ENCODE measurements around the gene AURKAIP1.

The AURKAIP1 gene

DNA sequence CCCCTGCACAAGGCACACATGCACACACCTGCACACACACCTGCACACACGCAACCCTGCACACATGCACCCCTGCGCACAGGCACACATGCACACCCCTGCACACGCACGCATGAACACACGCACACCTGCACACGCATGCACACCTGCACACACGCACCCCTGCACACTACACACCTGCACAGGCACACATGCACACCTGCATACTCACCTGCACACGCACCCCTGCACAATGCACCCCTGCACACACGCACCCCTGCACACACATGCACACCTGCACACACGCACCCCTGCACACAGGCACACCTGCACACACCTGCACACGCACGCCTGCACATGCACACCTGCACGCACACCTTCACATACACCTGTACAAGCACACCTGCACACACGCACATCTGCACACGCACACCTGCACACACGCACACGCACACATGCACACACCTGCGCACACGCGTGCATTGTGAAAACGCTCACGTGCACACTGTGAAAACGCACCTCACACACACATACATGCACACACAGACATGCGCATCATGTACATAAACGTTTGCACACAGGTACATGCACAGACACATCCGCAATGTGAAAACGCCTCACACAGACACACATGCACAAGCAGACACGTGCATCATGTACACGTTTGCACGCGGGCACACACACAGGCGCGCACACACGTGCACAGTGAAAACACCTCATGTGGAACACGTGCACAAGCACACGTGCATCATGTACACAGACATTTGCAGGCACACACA lies 34.0 kb downstream of the AURKAIP1 start:
- Mint-ChIP-seq H3K9me3 (no peaks in the 10 kb centered on the region), H3K4me3 (no peak overlapping the region), H3K36me3 (ENCODE audit: insufficient read depth) (peaks cover 19% of the 10 kb centered on the region), H3K27ac (no peak overlapping the region), H3K4me1 (ENCODE audit: low read depth in 2 of 2) (peaks cover 0 to 6% of the 10 kb centered on the region in 2 donors), H3K27me3 (no peaks in the 10 kb centered on the region)
- DNase-seq: no peak
- no peak for ATAC-seq (replicated peaks)

DNA sequence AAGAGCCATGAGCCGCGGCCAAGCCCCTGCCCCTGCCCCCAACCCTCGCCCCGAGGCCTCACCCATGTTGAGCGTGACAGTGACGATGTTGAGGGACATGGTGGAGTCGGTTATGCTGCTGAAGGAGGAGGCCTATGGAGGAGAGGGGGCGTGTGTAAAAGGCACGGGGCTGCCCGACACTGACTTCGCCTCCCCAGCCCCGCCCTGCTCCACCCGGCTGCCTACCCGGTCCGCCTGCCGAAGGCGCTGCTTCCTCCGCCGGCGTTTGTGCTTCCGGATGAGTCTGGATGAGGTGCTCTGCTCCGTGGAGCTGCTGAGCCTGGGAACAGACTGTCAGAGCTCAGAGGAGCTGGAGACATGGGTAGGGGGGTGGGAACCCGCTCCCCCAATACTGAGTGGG lies 34.8 kb downstream of the AURKAIP1 start:
- ATAC-seq (replicated peaks) (no peak), DNase-seq (no peak)
- H3K9me3 Mint-ChIP-seq: no peaks in the 10 kb centered on the region
- H3K27me3 Mint-ChIP-seq: no peaks in the 10 kb centered on the region
- peaks cover 0 to 6% of the 10 kb centered on the region in 2 donors for H3K4me1 Mint-ChIP-seq (ENCODE audit: low read depth in 2 of 2)
- no peak overlapping the region for H3K4me3 Mint-ChIP-seq
- peaks cover 19% of the 10 kb centered on the region for H3K36me3 Mint-ChIP-seq (ENCODE audit: insufficient read depth)
- H3K27ac Mint-ChIP-seq: no peak overlapping the region

DNA sequence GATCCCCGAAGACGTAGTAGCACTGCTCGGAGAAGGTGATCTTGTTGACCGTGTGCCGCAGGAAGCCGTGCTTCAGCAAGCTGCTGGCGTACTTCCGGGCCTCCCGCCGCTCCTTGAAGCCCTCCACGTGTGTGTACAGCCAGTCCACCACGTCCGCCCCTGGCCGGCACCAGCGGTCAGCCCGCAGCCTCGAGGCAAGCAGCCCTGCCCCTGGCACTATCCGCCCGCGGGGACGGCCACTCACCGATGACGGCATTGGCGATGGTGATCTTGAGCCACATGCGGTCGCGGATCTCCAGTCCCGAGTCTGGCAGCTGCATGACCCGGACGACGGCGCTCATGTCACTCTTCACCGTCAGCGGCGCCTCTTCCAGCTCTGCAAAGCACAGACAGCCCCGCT lies 36.7 kb downstream of the AURKAIP1 start:
- H3K27ac Mint-ChIP-seq: no peak overlapping the region
- no peaks in the 10 kb centered on the region for H3K27me3 Mint-ChIP-seq
- no peak for ATAC-seq (replicated peaks)
- peaks cover 0 to 1% of the 10 kb centered on the region in 2 donors for H3K4me1 Mint-ChIP-seq (ENCODE audit: low read depth in 2 of 2)
- no peak for DNase-seq
- no peaks in the 10 kb centered on the region for H3K9me3 Mint-ChIP-seq
- no peak overlapping the region for H3K4me3 Mint-ChIP-seq
- peaks cover 24% of the 10 kb centered on the region for H3K36me3 Mint-ChIP-seq (ENCODE audit: insufficient read depth)

DNA sequence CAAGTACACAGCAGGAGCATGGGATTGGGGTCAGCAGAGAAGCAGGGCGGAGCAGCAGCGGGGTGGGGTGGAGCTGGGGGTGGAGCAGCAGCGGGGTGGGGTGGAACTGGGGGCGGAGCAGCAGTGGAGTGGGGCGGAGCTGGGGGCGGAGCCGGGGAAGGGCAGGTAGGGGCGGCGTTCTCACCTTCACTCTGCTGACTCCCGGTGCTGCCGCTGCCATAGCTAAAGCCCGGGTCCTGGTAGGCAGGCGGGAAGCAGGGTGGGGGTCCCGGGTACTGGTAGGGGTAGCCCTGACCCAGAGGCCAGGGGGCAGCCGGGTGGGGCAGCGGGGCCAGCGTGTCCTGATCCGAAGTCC lies 37.2 kb downstream of the AURKAIP1 start:
- Mint-ChIP-seq H3K27me3 (no peaks in the 10 kb centered on the region), H3K9me3 (no peaks in the 10 kb centered on the region), H3K4me1 (ENCODE audit: low read depth in 2 of 2) (no peaks in the 10 kb centered on the region), H3K4me3 (no peak overlapping the region), H3K27ac (no peak overlapping the region), H3K36me3 (ENCODE audit: insufficient read depth) (peaks cover 22% of the 10 kb centered on the region)
- DNase-seq (no peak), ATAC-seq (replicated peaks) (peak; percentile 40)

DNA sequence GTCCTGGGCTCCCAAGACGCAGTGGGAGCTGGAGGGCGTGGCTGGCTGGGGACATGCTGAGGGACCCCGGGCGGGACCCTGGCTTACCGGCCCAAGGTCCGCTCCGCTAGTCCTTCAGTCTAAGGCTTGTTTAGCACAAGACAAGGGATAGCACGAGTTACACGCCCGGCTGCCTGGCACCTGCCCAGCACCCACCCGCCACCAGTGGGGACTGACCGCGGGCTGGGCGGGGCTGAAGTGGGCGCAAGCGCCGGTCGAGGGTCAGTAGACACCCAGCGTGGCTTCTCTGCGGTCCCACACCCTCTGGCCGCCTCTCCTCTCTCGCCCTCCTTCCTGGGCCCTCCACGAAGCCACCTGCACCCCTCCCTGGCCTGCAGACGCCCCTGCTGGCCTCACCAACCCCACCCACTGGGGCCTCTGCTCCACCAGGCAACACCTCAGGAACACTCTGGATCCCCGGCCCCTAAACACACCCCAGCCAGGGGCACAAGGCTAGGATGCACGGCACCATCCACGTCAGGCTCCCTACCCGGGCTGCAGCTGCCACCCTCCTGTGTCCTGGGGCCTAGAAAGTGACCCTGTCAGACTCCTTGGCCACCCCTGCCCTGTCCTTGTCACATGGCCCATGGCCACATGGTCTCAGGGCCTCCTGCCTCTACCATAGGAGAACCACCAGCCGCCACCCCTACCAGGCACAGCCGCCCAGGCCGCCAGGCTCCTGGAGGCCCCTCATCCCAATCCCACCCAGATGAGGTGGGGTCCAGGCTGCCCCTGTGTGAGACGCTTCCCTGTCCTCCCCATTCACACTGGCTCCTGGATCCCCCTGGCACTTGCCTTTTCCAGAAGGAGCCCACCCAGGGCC lies 37.8 kb downstream of the AURKAIP1 start:
- ATAC-seq (replicated peaks) (no peak), DNase-seq (no peak)
- Mint-ChIP-seq H3K36me3 (ENCODE audit: insufficient read depth) (peaks cover 25% of the 10 kb centered on the region), H3K4me3 (no peak overlapping the region), H3K27ac (no peak overlapping the region), H3K4me1 (ENCODE audit: low read depth in 2 of 2) (no peaks in the 10 kb centered on the region), H3K9me3 (no peaks in the 10 kb centered on the region), H3K27me3 (no peaks in the 10 kb centered on the region)

DNA sequence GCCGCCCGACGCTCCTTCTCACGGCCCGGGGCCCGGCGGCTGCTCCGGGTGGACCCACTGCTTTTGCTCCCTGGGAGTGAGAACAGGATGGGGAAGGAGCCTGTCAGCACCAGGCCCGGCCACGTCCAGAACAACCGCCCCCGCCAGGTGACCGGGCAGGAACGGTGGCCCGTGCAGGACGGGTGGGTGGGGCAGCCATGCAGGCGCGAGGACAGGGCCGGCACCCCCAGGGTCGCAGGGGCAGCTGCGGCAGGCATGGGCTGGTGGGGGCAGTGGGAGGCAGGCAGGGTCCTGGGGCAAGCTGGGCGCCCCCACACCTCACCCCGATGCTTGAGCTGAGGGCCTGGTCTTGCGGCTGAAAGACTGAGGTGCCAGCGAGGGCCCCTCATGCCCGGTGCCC lies 38.6 kb downstream of the AURKAIP1 start:
- no peak overlapping the region for H3K27ac Mint-ChIP-seq
- H3K27me3 Mint-ChIP-seq: no peaks in the 10 kb centered on the region

DNA sequence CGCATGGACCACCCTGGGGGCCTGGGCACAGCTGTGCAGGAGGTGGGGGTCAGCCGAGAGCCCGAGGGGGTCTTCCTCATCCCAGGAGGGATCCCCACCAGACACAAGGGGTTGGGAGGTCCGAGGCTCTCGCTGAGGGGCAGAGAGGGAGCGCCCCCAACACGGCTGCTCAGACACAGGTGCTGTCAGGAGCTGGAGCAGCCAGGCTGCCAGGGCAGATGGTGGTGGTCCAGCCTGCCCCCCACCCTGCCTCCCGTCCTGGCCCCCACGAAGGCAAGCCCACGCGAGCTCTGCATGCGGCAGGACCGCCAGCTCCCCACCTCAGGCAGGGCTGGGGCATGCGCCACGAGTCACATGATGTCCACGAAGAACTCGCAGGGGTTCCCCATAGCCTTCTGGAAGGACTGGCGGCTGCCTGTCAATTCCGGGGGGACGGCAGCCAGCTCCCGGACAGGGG lies 39.2 kb downstream of the AURKAIP1 start:
- H3K27ac Mint-ChIP-seq: no peak overlapping the region
- H3K27me3 Mint-ChIP-seq: no peaks in the 10 kb centered on the region
- DNase-seq (no peak), ATAC-seq (replicated peaks) (no peak)
- no peaks in the 10 kb centered on the region for H3K9me3 Mint-ChIP-seq
- peaks cover 25% of the 10 kb centered on the region for H3K36me3 Mint-ChIP-seq (ENCODE audit: insufficient read depth)
- H3K4me1 Mint-ChIP-seq (ENCODE audit: low read depth in 2 of 2): no peaks in the 10 kb centered on the region
- H3K4me3 Mint-ChIP-seq: no peak overlapping the region

More for the DNA sequence above, 38.6 kb downstream of the AURKAIP1 start:
- Mint-ChIP-seq H3K4me1 (ENCODE audit: low read depth in 2 of 2) (no peaks in the 10 kb centered on the region), H3K4me3 (no peak overlapping the region), H3K36me3 (ENCODE audit: insufficient read depth) (peaks cover 25% of the 10 kb centered on the region), H3K9me3 (no peaks in the 10 kb centered on the region)
- DNase-seq (no peak), ATAC-seq (replicated peaks) (no peak)

DNA sequence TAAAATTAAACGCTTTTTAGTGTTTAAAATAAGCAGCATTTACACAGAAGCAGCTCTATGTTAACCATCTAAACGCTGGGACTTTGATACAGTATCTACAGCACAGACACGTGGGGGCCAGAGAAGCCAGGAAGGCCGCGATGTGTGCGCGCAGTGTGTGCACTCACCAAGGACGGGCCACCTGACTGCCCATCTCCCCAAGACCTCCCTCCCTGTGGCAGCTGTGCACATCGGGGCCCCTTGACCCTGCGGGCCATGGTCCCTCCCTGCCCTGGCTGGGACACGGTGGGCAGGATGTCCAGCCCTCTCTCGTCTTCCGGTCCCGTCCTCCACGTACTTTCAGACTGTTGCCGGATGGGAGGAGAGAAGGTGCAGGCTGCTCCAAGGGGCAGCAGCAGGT lies 39.7 kb downstream of the AURKAIP1 start:
- H3K9me3 Mint-ChIP-seq: no peaks in the 10 kb centered on the region
- DNase-seq: no peak
- H3K36me3 Mint-ChIP-seq (ENCODE audit: insufficient read depth): peaks cover 23% of the 10 kb centered on the region
- no peak for ATAC-seq (replicated peaks)
- H3K4me3 Mint-ChIP-seq: no peak overlapping the region
- no peaks in the 10 kb centered on the region for H3K4me1 Mint-ChIP-seq (ENCODE audit: low read depth in 2 of 2)
- H3K27me3 Mint-ChIP-seq: no peaks in the 10 kb centered on the region
- no peak overlapping the region for H3K27ac Mint-ChIP-seq

DNA sequence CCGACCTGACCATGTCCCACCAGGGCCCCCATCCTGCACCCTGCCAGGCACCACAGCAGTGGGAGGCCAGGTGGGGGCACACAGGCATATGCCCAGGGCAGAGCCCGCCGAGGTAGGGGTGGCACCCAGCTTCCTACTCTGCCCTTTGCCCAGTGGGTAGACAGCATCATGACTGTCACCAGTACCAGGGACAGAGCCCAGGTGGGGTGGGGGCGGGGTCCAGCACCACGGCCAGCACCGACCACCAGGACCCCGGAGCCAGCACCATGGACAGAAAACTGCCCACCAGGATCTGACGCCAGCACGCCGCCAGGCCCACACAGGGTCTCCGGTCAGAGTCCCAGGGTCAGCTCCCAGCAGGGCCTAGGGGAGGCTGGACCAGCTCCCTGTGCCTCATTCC lies 40.2 kb downstream of the AURKAIP1 start:
- H3K4me3 Mint-ChIP-seq: no peak overlapping the region
- H3K9me3 Mint-ChIP-seq: no peaks in the 10 kb centered on the region
- ATAC-seq (replicated peaks) (no peak), DNase-seq (no peak)
- H3K4me1 Mint-ChIP-seq (ENCODE audit: low read depth in 2 of 2): peaks cover 0 to 2% of the 10 kb centered on the region in 2 donors
- no peak overlapping the region for H3K27ac Mint-ChIP-seq
- no peaks in the 10 kb centered on the region for H3K27me3 Mint-ChIP-seq
- H3K36me3 Mint-ChIP-seq (ENCODE audit: insufficient read depth): peaks cover 19% of the 10 kb centered on the region

DNA sequence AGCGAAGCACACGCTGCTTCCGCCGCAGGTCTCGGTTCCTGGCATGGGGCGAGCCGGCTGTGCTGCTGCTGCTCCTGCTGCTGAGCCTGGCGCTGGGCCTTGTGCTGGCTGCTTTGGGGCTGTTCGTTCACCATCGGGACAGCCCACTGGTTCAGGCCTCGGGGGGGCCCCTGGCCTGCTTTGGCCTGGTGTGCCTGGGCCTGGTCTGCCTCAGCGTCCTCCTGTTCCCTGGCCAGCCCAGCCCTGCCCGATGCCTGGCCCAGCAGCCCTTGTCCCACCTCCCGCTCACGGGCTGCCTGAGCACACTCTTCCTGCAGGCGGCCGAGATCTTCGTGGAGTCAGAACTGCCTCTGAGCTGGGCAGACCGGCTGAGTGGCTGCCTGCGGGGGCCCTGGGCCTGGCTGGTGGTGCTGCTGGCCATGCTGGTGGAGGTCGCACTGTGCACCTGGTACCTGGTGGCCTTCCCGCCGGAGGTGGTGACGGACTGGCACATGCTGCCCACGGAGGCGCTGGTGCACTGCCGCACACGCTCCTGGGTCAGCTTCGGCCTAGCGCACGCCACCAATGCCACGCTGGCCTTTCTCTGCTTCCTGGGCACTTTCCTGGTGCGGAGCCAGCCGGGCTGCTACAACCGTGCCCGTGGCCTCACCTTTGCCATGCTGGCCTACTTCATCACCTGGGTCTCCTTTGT lies 41.3 kb downstream of the AURKAIP1 start:
- Mint-ChIP-seq H3K4me1 (ENCODE audit: low read depth in 2 of 2) (peaks cover 0 to 5% of the 10 kb centered on the region in 2 donors), H3K27me3 (no peaks in the 10 kb centered on the region), H3K36me3 (ENCODE audit: insufficient read depth) (peaks cover 15% of the 10 kb centered on the region), H3K9me3 (no peaks in the 10 kb centered on the region), H3K4me3 (no peak overlapping the region), H3K27ac (no peak overlapping the region)
- ATAC-seq (replicated peaks): no peak
- DNase-seq: no peak

DNA sequence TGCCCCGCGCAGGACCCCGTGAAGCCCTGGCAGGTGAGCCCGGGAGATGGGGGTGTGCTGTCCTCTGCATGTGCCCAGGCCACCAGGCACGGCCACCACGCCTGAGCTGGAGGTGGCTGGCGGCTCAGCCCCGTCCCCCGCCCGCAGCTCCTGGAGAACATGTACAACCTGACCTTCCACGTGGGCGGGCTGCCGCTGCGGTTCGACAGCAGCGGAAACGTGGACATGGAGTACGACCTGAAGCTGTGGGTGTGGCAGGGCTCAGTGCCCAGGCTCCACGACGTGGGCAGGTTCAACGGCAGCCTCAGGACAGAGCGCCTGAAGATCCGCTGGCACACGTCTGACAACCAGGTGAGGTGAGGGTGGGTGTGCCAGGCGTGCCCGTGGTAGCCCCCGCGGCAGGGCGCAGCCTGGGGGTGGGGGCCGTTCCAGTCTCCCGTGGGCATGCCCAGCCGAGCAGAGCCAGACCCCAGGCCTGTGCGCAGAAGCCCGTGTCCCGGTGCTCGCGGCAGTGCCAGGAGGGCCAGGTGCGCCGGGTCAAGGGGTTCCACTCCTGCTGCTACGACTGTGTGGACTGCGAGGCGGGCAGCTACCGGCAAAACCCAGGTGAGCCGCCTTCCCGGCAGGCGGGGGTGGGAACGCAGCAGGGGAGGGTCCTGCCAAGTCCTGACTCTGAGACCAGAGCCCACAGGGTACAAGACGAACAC lies 42.1 kb downstream of the AURKAIP1 start:
- H3K9me3 Mint-ChIP-seq: no peaks in the 10 kb centered on the region
- DNase-seq (no peak), ATAC-seq (replicated peaks) (no peak)
- H3K27ac Mint-ChIP-seq: no peak overlapping the region
- peaks cover 0 to 5% of the 10 kb centered on the region in 2 donors for H3K4me1 Mint-ChIP-seq (ENCODE audit: low read depth in 2 of 2)
- no peaks in the 10 kb centered on the region for H3K27me3 Mint-ChIP-seq
- H3K4me3 Mint-ChIP-seq: no peak overlapping the region
- peaks cover 18% of the 10 kb centered on the region for H3K36me3 Mint-ChIP-seq (ENCODE audit: insufficient read depth)

DNA sequence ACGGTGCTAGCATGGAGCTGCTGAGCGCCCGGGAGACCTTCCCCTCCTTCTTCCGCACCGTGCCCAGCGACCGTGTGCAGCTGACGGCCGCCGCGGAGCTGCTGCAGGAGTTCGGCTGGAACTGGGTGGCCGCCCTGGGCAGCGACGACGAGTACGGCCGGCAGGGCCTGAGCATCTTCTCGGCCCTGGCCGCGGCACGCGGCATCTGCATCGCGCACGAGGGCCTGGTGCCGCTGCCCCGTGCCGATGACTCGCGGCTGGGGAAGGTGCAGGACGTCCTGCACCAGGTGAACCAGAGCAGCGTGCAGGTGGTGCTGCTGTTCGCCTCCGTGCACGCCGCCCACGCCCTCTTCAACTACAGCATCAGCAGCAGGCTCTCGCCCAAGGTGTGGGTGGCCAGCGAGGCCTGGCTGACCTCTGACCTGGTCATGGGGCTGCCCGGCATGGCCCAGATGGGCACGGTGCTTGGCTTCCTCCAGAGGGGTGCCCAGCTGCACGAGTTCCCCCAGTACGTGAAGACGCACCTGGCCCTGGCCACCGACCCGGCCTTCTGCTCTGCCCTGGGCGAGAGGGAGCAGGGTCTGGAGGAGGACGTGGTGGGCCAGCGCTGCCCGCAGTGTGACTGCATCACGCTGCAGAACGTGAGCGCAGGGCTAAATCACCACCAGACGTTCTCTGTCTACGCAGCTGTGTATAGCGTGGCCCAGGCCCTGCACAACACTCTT lies 42.8 kb downstream of the AURKAIP1 start:
- peaks cover 0 to 9% of the 10 kb centered on the region in 2 donors for H3K4me1 Mint-ChIP-seq (ENCODE audit: low read depth in 2 of 2)
- H3K9me3 Mint-ChIP-seq: no peaks in the 10 kb centered on the region
- no peak overlapping the region for H3K27ac Mint-ChIP-seq
- no peaks in the 10 kb centered on the region for H3K27me3 Mint-ChIP-seq
- no peak for DNase-seq
- no peak for ATAC-seq (replicated peaks)
- no peak overlapping the region for H3K4me3 Mint-ChIP-seq
- H3K36me3 Mint-ChIP-seq (ENCODE audit: insufficient read depth): peaks cover 17% of the 10 kb centered on the region
